GM18517 (cell line): Measurements from ENCODE around the gene CC2D1A.

Source experiments
- ATAC-seq: cut with Tn5 transposase; IDR thresholded peaks from one replicate; pipeline ENCODE4 v1.9.1; 2021; ENCODE audit warnings: mild to moderate bottlenecking, moderate library complexity; ENCODE audit not compliant: unreplicated experiment

CC2D1A gene

GRCh38 chr19:13876834-13877233 is 29.2 kb upstream of the CC2D1A start, which contains the start of gene NANOS3:
Gene NANOS3 (plus strand): TSS chr19:13877134. CDS start chr19:13877249, 115 bp downstream.
- no peak for ATAC-seq

- no peak for ATAC-seq
Observed at GRCh38 chr19:13877303-13877702, 28.7 kb upstream of the CC2D1A start.

DNA sequence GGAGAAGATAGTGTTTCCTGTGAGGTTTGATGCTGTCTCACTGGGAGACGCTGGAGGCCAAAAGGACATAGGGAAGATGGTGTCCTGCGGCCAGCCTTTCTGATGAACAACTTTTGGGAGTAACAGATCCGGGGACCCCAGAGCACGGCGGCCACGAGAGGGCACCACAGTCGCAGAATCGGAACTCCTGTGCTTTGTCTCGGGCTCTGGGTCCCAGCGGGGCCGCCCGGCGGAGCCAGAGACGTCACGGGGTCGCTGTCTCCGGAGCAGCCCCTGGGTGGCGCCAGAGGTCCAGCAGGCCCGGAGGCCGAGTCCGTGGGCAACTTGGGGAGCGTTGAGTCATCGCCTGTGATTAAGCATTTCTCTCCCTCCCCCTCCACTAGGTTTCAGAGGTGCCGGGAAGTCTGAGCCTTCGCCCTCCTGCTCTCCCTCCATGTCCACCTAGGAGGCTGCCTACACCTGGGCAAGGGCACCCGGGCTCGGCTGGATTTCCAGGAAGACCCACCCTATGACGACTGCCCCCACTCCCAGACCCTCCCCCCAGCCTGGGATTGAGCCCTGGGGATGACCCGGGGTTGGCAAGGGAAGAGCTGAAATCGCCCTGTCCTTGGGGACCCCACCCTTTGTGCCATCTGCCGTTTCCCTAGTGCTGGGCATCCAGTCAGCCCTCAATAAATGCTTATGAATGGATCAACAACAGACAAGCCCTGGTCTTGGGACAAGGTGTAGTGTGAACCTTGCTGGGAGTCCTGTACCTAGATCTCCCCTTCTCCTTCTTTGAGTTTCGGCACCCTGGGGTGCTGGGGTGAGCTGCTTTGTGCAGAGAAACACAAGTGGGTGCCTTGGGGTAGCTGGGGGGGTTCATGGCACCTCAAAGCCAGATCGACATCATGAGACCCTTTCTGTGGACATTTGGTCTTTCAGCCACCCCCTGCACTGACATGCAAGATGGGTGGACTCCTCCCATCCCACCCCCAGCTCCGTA is 25.6 kb upstream of the CC2D1A start:
- ATAC-seq, result peak; percentile 77

- no peak for ATAC-seq
Observed at GRCh38 chr19:13881251-13881691, 24.7 kb upstream of the CC2D1A start.

DNA sequence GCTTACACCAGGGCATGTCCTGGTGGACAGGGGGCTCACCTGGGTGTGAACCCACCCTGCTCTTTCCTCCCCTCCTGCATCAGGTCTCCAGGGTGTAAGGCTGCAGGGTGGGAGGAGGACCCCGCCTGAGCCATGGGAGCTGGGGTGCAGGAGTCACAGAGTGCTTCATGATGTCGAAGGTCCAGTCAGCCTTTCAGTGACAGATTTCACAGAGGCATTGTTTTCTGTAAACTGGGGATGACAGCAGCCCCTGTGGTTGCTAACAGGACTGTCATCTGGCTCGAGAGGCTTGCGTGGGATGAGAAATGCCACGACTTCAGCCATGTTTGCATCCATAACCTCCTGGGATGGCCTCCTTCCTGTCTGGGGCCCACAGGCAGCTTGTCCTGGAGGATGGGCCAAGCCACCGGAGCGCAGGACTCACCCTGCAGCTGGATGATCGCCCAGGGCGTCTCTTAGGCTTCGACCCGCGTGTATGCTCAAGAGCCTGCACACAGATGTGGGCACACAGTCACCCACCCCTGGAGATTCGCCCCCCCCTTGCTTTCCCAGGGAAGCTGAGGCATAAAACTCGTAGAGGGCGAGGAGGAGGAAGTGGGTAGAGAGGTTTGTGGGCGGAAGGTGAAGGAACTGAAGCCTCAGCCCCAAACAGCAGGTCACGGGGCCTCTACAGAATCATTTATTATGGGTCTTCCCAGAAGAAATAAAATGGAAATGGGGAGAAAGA is 24.1 kb upstream of the CC2D1A start:
- no peak for ATAC-seq

DNA sequence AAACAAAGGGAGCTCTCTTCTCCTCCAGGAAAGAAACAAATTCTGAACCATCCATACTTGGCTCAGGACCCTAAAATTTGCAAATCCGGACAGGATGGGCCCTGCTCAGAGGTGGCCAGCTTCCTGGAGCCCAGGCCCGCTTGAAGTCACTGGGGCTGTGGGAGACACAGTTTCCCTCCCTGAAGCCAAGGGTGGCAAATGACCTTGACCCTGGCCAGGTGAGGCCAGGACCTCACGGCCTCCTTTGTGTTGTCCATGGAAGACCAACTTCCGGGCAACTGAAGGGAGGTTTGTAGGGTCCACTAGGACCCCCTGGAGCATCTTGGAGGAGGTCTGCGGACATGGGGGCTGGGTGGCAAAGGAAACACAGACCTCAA is 23.6 kb upstream of the CC2D1A start:
- ATAC-seq, result no peak

DNA sequence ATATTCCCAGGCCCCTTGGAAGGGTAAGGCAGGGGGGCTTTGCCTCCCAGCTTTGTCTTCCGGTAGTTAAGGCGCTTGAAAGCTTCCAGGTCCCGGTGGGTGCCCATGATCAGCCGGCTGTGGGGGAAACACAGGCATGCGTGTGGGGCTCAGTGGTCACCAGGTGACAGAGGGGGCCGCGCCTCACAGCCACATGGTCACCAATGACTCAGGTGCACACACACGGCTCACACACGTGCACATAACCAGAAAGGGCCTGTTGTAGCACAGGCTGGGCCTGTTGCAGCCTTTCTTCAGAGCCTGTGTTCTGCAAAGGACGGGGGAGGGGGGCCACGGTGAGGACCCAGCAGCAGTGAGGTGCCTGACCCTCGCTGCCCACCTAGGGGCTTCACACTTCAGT is 23.2 kb upstream of the CC2D1A start:
- no peak for ATAC-seq

- no peak for ATAC-seq
Observed at GRCh38 chr19:13883516-13884064, 22.4 kb upstream of the CC2D1A start.

- ATAC-seq, result no peak
Observed at GRCh38 chr19:13884726-13885591, 21.0 kb upstream of the CC2D1A start.

GRCh38 chr19:13885826-13886365 is 20.1 kb upstream of the CC2D1A start:
- no peak for ATAC-seq

- no peak for ATAC-seq
Observed at GRCh38 chr19:13887018-13887436, 19.0 kb upstream of the CC2D1A start.

- no peak for ATAC-seq
Observed at GRCh38 chr19:13887517-13887916, 18.5 kb upstream of the CC2D1A start.

DNA sequence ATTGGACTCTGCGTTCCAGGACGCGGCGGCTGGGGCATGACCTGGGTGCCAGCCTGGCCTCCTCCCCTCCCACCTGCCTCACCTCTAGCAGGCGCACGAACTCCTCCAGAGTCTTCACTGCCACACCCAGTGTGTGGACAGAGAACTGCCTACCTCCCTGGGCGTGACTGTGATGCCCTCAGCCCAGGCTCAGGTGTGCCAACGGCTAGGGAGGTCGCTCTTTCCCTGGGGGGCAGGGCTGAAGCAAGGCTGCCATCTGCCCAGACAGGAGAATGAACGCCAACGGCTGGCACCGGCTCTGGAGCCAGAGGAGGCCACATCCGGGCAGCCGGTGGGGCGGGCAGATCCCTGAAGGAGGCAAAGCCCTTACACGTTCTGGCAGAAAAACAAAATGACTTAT is 17.7 kb upstream of the CC2D1A start:
- no peak for ATAC-seq

GRCh38 chr19:13890136-13890535 is 15.9 kb upstream of the CC2D1A start:
- ATAC-seq, result no peak

DNA sequence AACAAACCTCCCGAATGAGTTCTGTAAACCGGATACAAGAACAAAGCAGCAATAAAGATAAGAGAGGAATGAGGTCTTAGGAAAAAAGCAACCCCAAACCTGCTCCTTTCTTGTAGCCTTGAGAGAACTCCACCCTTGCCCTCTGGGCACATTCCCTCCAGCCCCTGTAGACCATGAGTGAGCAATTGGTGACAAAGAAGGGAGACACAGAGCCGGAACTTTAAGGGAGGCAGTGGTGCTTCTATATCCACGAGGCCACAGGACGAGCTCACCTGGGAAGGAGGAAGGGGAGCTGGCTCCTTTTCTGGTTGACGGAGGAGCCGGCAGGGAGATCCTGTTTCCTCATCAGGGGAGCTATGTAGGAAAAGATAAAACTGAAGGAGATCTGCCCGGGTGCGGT is 13.1 kb upstream of the CC2D1A start:
- ATAC-seq, result no peak

DNA sequence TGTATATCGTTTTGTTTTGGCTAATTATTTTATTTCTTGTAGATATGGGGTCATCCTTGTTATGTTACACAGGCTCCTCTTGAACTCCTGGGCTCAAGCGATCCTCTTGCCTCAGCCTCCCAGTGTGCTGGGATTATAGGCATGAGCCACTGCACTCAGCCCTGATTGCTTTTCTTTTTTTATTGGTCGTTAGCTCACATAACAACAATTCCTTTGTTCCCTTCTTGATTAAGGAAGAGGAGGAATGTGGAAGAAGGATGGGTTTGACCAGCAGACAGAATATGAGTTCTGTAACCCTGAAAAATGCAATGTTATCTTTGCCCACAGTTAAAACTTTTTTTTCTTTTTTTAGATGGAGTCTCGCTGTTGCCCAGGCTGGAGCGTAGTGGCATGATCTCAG is 11.4 kb upstream of the CC2D1A start:
- ATAC-seq, result no peak

DNA sequence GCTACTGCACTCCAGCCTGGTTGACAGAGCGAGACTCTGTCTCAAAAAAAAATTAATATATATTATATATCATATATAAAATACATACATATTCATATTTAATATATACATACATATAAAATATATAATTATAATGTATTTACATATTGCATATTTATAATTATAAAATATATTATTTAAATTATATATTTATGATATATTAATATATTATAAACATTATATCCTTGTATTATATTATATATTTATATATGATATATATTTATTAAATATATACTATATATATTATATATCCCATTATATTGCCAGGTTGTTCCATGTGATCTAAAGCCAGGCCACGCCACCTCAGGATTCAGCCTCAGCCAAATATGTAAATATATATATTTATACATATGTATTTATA is 9.8 kb upstream of the CC2D1A start:
- no peak for ATAC-seq

DNA sequence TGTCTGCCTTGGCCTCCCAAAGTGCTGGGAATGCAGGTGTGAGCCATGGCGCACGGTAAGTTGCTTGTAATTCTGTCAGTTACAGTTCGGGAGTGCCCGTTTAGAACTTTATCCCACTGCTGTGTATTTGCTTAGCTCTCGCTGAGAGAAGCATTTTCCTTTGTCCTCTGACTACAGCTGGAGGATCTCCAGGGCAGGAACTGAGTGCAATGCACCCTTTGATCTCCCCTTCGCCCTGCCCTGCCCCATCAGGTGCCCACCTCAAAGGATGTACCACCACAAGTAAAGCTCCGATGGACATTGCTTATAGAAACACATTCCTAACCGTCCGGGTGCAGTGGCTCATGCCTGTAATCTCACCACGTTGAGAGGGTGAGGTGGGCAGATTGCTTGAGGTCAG is 6.6 kb upstream of the CC2D1A start:
- ATAC-seq, result no peak

DNA sequence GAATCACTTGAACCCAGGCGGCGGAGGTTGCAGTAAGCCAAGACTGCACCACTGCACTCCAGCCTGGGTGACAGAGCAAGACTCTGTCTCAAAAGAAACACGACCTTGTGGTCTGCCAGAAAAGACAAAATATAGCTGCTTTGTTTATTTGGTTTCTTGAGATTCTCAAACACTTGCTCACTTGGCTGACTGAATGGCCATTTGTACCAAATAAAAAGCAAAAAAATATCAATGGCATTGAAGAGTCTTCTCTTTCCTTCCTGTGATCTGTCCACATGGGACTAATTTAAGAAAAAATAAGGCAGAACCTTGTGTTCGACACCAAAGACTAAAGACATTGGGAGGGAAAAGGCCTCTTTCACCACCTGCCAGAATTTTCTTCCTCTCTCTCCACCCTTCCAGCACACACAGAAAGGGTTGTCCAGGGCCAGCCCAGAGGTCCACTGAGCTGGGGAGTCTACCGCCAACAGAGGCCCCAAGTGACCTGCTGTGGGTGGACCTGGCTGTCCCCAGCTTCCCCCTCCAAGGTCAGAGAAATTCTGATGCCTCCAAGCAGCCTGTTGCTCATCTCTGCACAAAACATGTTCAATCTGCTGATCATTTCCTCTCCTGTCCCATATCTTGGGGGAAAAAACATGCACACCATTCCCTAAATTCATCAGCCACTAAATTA is 6.0 kb upstream of the CC2D1A start:
- no peak for ATAC-seq
